ENCODE results near the gene KMT2E.
"Not testable (repeated sequence)": the region's sequence is repeated elsewhere in the genome, so short reads cannot be mapped to it uniquely, and the experiment has no call there.

KMT2E gene

DNA sequence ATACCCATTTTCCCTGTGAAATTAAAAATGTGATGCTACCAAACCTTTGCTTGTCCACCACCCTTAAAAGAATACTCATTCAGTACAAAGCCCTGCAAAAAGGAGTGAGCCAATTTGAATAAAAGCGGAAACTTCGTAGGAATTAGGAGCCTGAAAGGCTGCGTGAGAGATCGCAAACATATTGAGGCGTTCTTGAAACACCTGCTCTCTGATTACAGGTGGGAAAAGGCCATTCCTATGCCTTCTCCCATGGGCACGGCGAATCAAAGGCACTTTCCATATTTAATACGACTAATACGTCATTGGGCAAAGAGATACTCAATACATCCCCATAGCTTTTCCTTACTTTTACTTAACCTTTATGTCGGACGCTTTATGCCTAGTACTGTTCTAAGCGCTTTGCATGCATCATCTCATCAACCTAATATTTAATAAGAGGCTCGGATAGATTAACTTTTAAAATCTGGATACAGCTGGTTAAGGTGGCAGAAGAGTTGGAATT is 30.9 kb upstream of the KMT2E start:
- DNase-seq (ENCODE audit: low spot score): no peak

DNA sequence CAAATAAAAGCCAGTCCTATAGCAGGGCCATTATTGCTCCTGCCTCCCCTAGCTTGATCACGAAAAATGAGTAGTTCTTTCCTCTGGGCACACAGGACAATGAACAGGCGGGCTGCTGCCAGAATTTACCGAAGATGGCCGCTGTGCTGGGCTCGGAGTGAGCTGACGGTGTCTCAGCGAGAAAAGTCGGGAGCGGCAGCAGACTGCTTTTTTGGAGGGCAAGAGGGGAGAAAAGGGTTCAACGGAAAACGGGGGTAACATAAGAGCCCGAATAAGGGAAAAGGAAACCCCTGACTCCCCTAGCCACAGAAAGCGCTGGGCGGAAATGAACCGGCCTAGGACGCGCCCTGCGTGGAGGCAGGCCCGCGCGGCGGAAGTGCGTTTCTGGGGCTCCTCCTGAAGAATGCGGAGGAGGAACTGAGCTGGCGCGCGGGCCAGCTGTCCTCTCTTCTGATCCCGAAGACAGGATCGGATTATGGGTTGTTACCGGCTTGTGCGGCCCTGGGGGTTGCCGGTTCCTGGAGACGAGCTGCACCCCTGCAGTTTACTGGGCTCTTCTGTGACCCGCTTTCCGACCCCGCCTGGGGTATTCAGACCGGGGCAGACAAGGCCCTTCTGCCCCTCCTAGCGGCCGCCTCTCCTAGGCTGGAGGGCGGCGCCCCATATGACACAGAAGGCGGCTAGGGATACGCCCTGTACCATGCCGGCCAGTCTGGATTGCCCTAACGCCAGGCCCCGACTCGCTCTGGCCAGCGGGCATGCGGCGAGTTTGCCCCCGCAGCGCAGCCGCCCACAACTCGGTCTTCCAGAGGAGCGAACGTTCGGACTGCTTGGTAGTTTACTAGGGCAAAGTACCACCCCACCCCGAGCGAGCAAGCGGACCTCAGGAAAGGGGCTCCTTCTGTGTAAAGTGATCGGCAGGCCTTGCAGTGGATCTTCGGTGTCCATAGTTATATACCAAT is 30.1 kb upstream of the KMT2E start:
- DNase-seq (ENCODE audit: low spot score): peak; percentile 92

DNA sequence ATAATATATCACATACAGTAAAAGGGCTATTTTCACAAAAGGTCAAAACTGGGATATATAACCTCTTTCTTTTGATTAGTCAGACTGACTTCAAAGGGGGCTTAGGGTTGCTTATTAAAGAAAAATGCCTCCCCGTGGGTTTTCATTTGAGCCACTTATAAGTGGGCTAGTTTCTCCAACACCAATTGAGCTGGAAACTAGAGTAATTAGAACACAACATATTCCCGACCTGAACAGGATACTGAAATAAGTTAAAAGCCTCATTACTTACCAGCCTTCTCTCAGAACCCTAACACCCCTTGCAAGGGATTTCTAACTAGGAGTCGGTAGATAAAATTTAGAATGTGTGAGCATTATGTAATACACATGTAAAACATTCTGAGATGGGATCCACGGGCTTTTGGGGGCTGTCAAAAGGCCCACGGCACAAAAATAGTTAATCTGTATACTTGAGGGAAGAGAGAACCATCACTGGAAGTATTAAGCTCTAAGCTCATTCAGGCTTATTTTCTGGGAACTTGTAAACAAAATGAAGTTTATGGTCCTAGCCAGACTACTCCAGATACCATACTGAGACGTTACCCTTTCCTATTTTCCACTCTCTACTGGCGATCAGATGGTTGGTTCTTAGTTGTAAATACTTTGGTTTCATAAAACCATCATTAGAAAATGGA is 29.3 kb upstream of the KMT2E start:
- no peak for DNase-seq (ENCODE audit: low spot score)

DNA sequence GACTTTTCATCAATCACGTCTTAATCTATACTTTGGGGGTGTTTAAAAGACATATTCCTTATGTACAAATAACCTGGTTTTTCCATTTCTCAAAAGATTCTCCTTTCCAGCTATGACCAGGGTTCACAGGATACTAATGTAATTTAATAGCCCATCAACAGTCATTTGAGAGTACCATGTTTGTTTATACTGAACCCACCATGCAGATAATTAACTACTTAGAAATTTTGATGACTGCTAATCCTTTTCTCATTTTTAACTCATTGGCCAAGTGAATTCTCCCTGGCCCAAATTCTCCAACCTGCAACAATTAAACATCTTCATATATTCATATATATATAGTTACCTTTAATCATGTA is 28.8 kb upstream of the KMT2E start:
- no peak for DNase-seq (ENCODE audit: low spot score)

DNA sequence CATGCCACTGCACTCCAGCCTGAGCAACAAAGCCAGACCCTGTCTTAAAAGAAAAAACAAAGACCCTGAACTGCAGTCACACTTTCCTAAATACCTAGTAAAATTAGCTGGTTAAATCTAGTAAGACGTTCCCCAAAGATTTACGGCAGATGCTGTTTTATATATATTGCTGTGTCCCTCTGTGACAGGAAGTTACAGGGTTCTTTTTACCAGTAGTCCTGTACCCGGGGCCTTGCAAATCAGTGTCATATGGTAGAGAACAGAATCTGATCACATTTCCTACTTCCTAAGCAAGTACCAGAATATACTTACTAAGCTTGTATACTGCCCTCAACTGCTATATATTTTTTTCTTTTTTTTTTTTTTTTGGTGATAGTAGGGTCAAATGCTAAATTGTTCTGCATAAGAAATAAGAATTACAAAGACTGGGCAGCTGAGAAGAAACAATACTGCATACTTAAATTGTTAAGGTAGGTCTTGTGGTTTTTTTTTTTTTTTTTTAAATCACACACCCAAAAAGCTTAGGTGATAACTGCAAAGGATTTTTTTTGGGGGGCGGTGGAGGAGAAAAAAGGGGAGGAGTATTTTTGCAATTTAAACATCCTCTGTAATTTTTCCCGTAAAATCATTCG is 27.3 kb upstream of the KMT2E start:
- no peak for DNase-seq (ENCODE audit: low spot score)

DNA sequence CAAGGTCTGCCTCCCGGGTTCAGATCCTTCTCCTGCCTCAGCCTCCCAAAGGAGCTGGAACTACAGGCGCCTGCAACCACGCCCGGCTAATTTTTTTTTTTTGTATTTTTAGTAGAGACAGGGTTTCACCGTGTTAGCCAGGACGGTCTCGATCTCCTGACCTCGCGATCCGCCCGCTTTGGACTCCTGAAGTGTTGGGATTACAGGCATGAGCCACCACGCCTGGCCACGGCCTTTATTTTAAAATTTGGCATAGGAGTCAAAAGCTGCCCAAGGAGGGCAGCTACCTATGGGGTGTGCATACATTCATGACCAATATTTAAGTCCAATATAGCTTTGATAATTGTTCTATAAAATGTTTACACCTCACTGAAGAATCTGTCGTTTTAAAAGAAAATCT is 26.6 kb upstream of the KMT2E start:
- DNase-seq (ENCODE audit: low spot score): not testable (repeated sequence)

DNA sequence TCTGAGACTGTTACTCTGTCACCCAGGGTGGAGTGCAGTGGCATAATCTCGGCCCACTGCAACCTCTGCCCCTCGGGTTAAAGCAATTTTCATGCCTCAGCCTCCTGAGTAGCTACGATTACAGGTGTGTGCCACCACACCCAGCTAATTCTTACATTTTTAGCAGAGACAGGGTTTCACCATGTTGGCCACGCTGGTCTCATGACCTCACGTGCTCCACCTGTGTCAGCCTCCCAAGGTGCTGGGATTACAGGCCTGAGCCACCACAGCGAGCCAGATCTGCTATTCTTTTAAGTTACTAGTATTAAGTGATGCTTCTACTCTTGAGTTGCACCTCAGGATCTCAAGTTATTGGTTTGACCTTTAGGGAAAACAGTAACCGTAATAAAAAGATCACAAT is 23.0 kb upstream of the KMT2E start:
- no peak for DNase-seq (ENCODE audit: low spot score)

DNA sequence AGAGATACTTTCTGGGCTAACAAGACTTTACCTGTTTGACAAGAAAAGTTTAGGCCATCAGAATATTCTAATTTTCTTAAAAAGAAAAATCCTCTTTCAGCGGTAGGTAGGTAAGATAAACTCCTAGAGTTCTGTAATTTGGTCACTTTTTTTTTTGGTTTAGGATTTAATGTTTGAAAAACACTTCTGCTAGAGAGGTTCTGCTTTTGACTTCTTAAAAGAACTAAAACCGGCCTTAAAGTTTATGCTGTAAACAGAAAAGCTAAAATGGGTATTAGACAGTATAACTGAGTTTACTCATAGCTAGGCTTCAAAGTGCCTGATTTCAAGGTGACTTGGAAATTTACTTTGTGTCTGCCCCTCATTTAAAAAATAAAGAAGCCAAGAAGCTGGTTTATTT is 21.7 kb upstream of the KMT2E start:
- DNase-seq (ENCODE audit: low spot score): no peak

DNA sequence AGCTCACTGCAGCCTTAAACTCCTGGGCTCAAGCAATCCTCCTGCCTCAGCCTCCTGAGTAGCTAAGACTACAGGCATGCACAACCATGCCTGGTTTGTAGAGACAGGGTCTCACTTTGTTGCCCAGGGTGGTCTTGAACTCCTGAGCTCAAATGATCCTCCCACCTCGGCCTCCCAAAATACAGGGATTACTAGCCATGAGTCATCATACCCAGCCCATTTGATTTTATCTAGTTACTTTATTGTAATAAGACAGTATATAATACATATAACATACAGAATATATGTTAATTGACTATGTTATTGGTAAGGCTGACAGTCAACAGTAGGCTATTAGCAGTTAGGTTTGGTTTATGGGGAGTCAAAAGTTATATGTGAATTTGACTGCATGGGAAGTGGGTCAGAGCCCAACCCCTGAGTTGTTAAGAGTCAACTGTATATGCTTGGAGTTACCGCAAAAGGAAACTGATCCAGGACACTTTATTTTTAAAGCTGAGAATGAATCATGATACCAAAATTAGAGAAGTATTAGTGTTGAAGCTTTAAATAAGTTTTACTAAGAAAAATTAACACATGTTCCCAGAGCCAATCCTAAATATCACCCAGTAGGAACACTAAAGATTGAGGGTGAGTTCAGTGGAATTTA is 20.7 kb upstream of the KMT2E start:
- DNase-seq (ENCODE audit: low spot score): no peak

DNA sequence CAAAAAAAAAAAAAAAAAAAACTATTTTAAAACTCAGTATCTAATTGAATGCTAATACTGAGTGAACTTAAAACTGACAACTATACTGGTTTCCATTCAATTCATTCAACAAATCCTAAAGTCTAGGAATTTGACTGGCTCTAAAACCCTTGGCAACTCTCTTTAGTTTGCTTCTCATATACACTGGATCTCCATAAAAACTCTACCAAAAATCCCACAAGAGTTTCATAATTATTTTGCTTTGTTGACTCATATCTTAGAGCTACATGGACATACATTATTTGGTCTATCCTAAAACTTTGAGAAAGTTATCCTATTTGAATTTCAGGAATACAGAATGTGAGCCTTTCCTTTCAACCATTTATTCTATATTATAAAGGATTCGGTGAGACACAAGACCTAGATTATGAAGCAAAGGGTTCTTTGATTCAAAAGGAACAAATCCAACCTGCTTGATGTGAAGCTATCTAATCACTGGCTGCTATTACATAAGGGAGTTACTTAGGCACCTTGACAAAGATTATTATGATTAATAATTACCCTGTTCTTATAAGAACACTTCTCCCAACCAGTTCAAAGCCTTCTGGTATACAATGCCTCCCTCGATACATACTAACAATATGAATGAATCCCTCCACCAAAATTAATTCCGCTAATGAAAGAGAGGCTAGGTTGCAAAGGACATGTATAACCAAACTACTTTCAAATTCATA is 15.8 kb upstream of the KMT2E start:
- no peak for DNase-seq (ENCODE audit: low spot score)

DNA sequence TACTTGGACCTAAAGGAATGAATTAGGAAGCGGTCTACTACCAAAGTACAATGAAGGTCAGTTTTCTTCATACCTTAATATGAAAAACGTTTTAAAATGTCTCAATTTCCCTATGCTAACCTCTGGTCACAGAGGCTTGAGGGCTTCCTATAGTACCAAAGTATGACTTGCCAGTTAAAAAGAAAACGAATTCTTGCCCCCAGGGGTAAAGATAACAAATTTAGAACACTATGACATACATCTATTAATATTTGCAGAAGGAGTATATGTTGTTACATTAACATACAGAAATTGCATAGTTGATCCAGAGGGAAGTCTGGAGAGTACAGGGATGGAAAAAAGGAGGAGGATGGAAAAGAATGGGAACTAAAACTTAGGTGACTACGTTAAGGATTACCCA is 13.8 kb upstream of the KMT2E start:
- no peak for DNase-seq (ENCODE audit: low spot score)

DNA sequence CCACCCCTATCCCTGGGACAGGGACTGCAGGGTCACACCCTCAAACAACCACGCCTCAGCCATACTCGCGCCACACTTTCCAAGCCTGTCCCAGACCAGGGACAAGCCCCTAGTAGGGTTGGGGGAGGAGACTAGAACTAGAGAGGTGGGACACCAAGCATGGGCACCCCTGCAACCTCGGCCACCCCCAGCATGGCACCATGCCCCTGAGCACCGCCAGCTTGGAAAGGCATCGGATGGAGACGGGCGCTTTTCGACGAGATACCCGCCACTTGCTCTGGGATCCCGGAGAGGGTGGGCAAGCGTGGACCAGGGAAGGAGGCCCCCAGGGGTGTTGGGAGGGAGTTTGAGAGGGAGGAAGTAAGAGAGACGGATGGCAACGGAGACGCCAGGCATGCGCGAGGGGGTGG is 13.1 kb upstream of the KMT2E start:
- DNase-seq (ENCODE audit: low spot score): no peak

DNA sequence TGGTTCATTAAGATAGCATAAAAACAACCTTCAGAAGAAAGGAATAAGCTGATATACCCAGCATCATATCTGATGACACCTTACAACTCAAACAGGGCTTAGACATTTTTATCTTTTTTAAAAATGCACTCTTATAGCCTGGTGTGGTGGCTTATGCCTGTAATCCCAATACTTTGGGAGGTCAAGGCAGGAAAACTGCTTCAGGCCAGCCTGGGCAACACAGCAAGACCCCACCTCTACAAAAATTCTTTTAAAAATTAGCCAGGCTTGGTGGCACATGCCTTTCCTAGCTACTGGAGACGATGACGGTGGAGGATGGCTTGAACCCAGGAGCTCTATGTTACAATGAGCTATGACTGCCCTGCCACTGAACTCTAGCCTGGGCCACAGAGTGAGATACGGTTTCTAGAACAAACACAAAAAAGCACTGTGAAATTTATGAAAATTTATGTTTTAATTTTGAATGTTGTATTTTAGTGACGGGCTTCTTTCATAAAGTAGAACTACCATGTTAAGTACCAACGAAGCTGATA is 12.3 kb upstream of the KMT2E start:
- DNase-seq (ENCODE audit: low spot score): no peak

DNA sequence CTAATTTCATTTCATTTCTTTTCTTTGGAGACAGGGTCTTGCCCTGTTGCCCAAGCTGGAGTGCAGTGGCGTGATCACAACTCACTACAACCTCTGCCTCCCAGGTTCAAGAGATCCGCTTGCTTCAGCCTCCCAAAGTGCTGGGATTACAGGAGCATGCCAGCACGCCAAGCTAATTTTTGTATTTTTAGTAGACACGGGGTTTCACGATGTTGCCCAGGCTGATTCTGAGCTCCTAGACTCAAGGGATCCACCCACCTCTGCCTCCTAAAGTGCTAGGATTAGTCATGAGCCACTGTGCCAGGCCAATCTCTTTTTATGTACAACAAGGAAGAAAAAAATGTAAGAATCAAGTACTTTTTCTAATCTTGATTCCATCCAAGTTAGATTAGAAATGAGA is 10.7 kb upstream of the KMT2E start:
- DNase-seq (ENCODE audit: low spot score): no peak

DNA sequence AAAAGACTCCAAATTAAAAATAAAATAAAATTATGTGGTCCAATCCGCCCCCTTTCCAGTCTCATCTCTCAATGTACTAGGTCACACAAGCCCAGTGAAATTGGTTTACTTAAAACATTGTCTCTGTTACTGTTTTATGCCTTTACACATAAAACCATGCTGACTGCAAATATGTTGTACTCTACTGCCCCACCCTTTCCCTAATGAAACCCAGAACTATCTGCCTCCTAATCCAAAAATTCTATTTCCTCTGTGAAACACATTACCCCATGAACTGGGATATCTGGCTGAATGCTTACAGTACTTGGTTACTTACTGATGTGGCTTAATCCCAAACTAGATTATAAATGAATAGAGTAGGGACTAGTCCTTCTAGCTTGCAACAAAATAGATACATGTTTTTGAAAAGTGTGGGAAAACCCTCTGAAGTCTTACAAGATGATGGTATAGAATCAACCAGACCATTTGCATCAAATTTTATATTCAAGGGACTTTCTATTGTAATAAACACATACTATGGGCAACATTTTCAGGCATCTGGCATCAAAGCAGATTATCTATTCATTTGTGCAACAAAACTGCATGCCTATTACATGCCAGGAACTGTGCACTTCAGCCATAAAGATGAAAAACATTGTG is 10.0 kb upstream of the KMT2E start:
- no peak for DNase-seq (ENCODE audit: low spot score)

DNA sequence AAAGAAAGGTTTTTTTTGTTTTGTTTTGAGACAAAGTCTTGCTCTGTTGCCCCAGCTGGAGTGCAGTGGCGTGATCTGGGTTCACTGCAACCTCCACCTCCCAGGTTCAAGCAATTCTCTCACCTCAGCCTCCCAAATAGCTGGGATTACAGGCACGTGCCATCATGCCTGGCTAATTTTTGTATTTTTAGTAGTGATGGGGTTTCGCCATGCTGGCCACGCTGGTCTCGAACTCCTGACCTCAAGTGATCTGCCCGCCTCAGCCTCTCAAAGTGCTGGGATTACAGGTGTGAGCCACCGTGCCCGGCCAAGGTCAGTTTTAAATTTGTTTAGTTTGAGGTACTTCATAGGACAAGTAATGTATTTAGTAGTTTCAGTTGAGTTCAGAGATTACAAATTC is 9.0 kb upstream of the KMT2E start:
- DNase-seq (ENCODE audit: low spot score): not testable (repeated sequence)

DNA sequence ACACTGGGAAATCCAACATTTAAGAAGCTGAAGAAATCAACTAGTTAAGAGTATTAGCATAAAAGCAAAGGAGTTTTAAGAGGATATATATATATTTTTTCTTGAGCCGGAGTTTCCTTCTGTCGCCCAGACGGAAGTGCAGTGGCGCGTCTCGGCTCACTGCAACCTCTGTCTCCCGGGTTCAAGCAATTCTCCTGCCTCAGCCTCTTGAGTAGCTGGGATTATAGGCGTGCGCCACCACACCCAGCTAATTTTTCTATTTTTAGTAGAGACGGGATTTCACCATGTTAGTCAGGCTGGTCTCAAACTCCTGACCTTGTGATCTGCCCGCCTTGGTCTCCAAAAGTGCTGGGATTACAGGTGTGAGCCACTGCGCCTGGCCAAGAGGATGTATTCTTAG is 8.5 kb upstream of the KMT2E start:
- not testable (repeated sequence) for DNase-seq (ENCODE audit: low spot score)

DNA sequence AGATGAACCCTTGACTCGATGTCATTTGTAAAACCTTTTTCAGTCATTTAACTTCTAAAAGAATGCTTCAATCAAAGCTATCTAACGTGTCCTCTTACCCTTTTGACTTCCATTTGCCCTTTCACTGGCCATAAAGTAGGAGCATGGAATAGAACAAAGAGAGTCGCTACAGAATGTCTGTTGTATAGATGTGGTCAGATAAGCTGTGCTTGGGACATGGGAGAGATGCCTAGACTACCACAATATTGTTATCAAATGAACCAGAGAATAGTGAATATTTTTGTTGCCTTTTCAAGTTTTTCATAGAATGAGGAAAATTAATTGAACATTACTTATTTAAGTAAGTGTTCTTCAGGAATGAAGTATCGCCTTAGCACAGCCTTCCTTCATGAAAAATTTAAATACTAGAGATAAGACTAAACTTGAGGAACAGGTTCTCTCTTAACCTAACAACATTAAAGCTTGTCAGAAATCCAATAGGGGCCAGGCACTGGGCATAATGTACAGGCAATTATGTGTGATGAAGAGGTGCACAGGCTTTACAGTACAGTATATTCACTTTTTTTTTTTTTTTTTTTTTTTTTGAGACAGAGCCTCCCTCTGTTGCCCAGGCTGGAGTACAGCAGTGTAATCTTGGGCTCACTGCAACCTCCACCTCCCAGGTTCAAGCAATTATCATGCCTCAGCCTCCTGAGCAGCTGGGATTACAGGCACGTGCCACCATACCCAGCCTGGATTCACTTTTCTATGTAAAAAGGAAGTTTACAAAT is 7.5 kb upstream of the KMT2E start:
- no peak for DNase-seq (ENCODE audit: low spot score)

DNA sequence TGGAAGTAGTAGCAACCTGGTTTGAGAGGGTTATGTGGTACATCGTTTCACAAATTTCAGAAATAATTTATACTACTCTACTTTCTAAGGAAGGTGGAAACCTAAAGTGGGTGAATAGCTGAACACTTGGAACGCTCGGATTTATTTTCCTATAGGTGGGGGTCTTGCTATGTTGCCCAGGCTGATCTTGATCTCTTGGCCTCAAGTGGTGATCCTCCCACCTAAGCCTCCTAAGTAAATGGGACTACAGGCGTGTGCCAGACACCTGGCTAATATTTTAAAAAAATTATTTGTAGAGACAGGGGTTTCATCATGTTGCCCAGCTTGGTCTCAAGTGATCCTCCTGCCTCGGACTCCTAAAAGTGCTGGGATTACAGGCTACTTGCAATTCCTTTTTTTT is 6.7 kb upstream of the KMT2E start:
- DNase-seq (ENCODE audit: low spot score): no peak
